ENCODE measurements around the gene MPP3. TPM values are rescaled to one million over a fixed set of nuclear protein-coding genes. Genes with fewer than 3 reads are reported as not detected.
"Not testable (repeated sequence)": the region's sequence is repeated elsewhere in the genome, so short reads cannot be mapped to it uniquely, and the experiment has no call there.

The MPP3 gene
- total RNA-seq, 1 experiment from 2014 or later, result 5.7 TPM

- H3K36me3 ChIP-seq (ENCODE audit: insufficient read depth, low read length, poor library complexity, severe bottlenecking), result no peaks in the 10 kb centered on the region
- TF ChIP-seq EZH2 (IDR thresholded peaks at IDR 0.05; ENCODE audit: borderline replicate concordance, low read depth, low read length, poor library complexity, severe bottlenecking), result no peak
- TF ChIP-seq CTCF (conservative IDR thresholded peaks at IDR 0.05; ENCODE audit: low read depth, low read length), result no peak
- H3K27ac ChIP-seq (ENCODE audit: low read depth, low read length, poor library complexity, severe bottlenecking), result no peak overlapping the region
- no peaks in the 10 kb centered on the region for H3K27me3 ChIP-seq (replicated peaks; ENCODE audit: insufficient read depth, low read depth, low read length, poor library complexity)
- no peaks in the 10 kb centered on the region for H3K9me3 ChIP-seq (ENCODE audit: low read depth, low read length, poor library complexity, severe bottlenecking)
- BruUV-seq (replicated peaks), result no TSS peak
- no peaks in the 10 kb centered on the region for H3K4me1 ChIP-seq (ENCODE audit: insufficient read depth, low read length, poor library complexity, severe bottlenecking)
- CTCF ChIA-PET, result no interaction called here
- H3K4me3 ChIP-seq (ENCODE audit: low read depth, low read length, poor library complexity, severe bottlenecking), result no peak overlapping the region
- no peak for DNase-seq (ENCODE audit: low spot score)
- intact Hi-C loops (cut with micrococcal nuclease; ENCODE audit: unreplicated experiment), result no loop called here
- POLR2A ChIA-PET (ENCODE audit: low non-redundant PET), result no interaction called here
Measured at GRCh38 chr17:43871946-43872690, 39.2 kb upstream of the MPP3 start.

GRCh38 chr17:43869031-43869430 lies 36.1 kb upstream of the MPP3 start:
- H3K27ac ChIP-seq (ENCODE audit: low read depth, low read length, poor library complexity, severe bottlenecking); H3K4me3 ChIP-seq (ENCODE audit: low read depth, low read length, poor library complexity, severe bottlenecking); DNase-seq (ENCODE audit: low spot score); BruUV-seq (replicated peaks); POLR2A ChIA-PET (ENCODE audit: low non-redundant PET); H3K4me1 ChIP-seq (ENCODE audit: insufficient read depth, low read length, poor library complexity, severe bottlenecking); H3K9me3 ChIP-seq (ENCODE audit: low read depth, low read length, poor library complexity, severe bottlenecking); intact Hi-C loops (cut with micrococcal nuclease; ENCODE audit: unreplicated experiment); H3K27me3 ChIP-seq (replicated peaks; ENCODE audit: insufficient read depth, low read depth, low read length, poor library complexity); H3K36me3 ChIP-seq (ENCODE audit: insufficient read depth, low read length, poor library complexity, severe bottlenecking): not testable (repeated sequence)
- CTCF ChIA-PET, result interaction anchor here (0.6 to 0.7 kb wide), 3 partner anchors 21 to 108 kb away, joined by 3 to 6 read pairs (median 4); no protein-coding TSS in a partner anchor

GRCh38 chr17:43868226-43868994 lies 35.5 kb upstream of the MPP3 start:
- Histone ChIP-seq H3K36me3 (ENCODE audit: insufficient read depth, low read length, poor library complexity, severe bottlenecking) (no peaks in the 10 kb centered on the region), H3K4me3 (ENCODE audit: low read depth, low read length, poor library complexity, severe bottlenecking) (no peak overlapping the region), H3K4me1 (ENCODE audit: insufficient read depth, low read length, poor library complexity, severe bottlenecking) (no peaks in the 10 kb centered on the region), H3K27ac (ENCODE audit: low read depth, low read length, poor library complexity, severe bottlenecking) (no peak overlapping the region), H3K27me3 (replicated peaks; ENCODE audit: insufficient read depth, low read depth, low read length, poor library complexity) (no peaks in the 10 kb centered on the region), H3K9me3 (ENCODE audit: low read depth, low read length, poor library complexity, severe bottlenecking) (no peaks in the 10 kb centered on the region)
- DNase-seq (ENCODE audit: low spot score), result no peak
- no TSS peak for BruUV-seq (replicated peaks)
- TF ChIP-seq EZH2 (IDR thresholded peaks at IDR 0.05; ENCODE audit: borderline replicate concordance, low read depth, low read length, poor library complexity, severe bottlenecking), result no peak
- no peak for TF ChIP-seq CTCF (conservative IDR thresholded peaks at IDR 0.05; ENCODE audit: low read depth, low read length)
- ChIA-PET CTCF (interaction anchor here (0.7 kb wide), 1 partner anchor 22 kb away, joined by 3 read pairs; no protein-coding TSS in a partner anchor), POLR2A (ENCODE audit: low non-redundant PET) (no interaction called here)
- intact Hi-C loops (cut with micrococcal nuclease; ENCODE audit: unreplicated experiment), result no loop called here

All from A673 (cell line).